Fibroblast of gingiva (primary cell): ENCODE results near the gene UBL4B.
"Not testable (repeated sequence)": the region's sequence is repeated elsewhere in the genome, so short reads cannot be mapped to it uniquely, and the experiment has no call there.

ENCODE experiments used
- DNase-seq: peaks from one replicate; pipeline ENCODE4 v3.0.0-alpha.2; 2011; ENCODE audit warnings: low read depth

Gene UBL4B, protein sequence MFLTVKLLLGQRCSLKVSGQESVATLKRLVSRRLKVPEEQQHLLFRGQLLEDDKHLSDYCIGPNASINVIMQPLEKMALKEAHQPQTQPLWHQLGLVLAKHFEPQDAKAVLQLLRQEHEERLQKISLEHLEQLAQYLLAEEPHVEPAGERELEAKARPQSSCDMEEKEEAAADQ

DNA sequence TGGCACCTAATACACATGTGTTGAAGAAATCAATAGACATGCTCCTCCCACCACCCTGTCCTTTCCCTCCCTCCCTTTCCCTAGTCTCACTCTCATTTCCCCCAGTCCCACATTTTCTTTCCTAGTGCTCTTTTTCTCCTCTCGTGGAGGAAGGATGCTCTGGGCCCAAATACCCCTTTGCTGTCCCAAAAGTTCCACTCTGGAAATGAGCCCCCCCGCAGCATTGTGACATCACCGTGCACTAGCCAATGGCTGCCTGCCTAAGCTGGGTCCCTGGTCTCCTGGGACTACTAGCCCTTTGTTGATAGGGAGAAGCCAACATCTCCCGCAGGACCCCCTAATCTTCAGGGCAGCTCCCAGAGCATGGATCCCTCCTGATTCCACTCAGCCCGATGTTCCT, at the start of gene UBL4B:
UBL4B (plus strand) TSS at position 301 of the 400 bp plus-strand sequence; CDS start at position 393, 92 bp downstream.
- no peak for DNase-seq

GRCh38 chr1:110062612-110063011, 49.6 kb upstream of the UBL4B start:
- DNase-seq, result no peak

GRCh38 chr1:110063781-110064180, 48.5 kb upstream of the UBL4B start:
- DNase-seq, result no peak

- no peak for DNase-seq
These were observed 47.5 kb upstream of the UBL4B start for GRCh38 chr1:110064576-110065337.

DNA sequence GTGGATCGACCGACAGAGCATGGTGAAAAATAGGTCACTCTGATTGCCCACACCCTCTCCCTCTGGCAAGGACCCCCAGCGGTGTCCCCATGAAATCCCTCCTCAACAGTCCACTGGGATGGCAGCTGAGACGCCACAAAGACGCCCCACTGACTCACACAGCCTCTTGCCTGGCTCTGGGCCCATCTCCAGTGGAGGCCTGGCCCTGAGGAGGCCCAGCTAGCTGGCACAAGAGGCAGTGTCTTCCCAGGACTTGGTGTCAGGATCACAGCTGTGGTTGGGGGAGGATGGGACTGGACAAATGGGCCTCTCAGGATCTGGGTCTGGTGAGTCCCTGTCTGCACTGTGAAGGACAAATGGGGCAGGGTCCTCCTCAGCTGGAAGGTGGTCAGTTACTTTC, 46.4 kb upstream of the UBL4B start:
- DNase-seq, result no peak

- DNase-seq, result no peak
These were observed 44.8 kb upstream of the UBL4B start for GRCh38 chr1:110067479-110067892.

DNA sequence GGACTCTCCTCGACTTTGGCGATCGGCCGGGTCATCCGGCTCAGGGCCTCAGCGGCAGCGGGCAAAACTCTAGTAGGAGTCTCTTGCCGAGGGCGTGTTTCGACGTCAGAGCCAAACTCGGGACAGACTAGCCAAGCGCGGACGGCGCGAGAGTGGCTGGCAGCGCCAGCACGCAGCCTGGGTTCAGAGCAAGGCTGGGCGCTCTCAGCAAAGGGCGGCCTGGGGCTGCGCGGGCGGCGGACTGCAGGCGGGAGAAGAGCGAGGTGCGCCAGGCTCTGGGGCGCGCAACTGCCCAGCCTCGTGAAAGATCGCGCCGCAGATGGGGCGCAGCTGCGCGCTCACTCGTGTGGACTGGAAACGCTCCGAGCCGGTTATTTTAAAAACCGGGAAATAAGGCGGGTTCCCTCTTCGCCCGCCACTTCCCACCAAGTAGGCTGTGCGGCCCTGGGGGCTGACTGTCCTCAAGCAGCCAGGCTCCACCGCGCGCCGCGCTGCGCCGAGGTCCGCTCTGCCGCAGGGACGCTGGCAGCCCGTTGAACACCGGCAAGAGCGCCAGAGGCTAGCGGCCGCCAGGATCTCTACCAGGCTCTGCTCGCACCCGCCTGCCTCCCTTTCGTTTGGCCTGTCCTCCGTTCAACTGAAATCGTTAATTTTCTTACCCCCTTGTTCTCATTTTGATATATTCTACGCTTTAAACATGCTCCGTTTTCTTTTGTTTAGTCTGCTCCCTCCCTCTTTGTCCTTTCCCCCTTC, 44.2 kb upstream of the UBL4B start:
- DNase-seq, result no peak

DNA sequence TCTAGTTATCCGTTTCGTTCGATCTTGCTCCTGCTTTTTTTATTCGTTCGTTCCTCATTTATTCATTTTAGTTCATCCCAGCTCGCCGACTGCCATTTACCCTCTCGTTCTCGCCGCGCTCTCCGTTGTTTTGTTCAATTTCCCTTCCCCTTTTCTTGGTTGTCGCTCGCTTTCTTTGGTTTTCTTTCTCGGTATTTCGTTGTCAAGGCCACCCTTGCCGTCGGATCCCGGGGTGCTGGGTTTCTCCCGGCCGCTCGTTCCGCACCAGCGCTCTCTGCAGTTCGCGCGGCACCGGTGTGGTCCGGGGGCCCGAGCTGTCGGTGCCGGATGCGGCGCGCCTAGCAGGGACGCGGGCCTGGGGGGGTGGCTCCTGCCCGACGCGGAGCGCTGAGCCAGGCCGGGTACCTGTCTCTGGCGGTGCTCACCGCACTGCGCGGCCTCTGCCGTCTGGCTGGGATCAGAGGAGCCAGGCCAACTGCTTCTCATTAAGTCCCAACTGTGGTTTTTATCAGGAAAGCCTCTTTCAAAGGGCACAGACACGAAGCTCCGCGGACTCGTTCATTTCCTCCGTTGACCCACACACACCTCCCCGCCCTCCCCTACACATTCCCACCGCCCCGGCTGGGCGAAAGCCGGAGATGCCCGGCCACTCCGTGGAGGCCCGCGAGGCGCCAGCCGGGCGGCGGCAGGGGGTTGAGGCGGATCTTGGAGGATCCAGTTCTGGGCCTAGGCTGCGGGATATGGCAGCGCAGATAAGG, 43.4 kb upstream of the UBL4B start:
- no peak for DNase-seq

DNA sequence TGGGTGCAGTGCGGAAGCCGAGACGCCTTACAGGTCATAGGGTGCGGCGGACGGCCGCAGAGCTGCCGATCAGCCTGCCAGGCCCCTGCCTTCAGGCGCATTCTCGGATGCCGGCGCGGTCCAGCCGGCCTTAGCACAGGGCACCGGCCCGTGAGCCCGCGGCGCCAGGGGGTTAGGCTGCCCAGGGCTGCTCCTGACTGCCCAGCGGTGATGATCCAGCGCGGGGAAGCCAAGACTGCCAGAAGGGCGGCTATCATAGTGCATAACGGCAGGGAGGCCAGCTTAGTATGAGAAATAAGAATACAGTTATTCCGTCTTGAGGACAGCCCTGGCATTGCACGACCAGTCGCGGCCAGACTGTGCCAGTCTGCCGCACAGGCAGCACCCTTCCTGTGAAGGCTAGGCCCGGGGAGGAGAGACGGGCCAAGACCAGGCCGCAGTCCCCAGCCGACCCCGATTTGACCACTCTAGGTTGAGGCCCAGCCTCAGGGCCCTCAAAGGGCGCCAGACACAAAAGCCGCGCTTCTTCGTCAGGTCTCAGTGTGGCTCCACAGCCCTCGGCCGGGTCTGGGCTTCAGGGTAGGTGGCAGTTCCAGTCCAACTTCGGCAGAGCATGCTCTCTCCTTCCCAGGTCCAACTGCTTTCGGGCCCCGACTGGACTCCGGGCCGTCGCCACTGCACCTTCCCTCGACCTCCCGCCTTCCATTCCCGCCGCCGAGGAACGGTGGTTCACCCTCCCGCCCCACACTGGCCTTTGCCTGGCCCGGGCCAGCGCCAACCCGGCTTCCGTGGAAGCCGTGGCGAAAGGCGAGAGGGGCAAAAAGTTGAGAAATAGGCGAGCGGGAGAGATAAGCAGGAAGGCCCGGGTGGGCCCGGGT, 42.6 kb upstream of the UBL4B start:
- DNase-seq, result no peak

- no peak for DNase-seq
These were observed 42.0 kb upstream of the UBL4B start for GRCh38 chr1:110070282-110070669.

DNA sequence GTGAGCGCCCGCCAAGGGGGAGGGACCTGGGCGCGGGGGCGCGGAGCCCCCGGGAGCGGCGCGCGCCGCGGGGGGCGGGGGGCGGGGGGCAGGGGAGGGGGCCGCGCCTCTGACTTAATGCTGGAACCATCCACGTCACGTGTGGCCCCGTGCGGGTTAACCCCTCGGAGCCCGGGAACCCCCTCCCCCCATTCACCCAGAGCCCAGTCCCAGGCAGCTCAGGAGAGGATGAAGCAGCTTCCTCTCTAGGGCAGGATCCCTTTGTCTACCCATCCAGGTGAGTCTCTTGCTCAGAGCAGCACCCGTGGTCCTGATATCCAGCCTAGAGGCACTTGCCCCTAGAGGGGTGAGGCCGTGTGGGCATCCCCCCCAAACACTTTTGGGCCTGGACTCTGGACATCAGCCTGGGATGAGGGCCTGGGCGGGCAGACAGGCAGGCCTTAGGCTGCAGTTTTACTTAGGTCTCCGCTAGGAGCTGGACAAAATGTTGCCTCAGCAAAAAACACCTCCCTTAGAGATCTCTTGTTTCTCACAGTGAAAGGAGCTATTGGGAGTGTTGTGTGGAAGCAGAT, 41.5 kb upstream of the UBL4B start, which contains the start of gene ALX3:
ALX3 (minus strand) TSS at position 2 of the 572 bp plus-strand sequence. CDS start 60 bp downstream, outside the sequence.
- no peak for DNase-seq

DNA sequence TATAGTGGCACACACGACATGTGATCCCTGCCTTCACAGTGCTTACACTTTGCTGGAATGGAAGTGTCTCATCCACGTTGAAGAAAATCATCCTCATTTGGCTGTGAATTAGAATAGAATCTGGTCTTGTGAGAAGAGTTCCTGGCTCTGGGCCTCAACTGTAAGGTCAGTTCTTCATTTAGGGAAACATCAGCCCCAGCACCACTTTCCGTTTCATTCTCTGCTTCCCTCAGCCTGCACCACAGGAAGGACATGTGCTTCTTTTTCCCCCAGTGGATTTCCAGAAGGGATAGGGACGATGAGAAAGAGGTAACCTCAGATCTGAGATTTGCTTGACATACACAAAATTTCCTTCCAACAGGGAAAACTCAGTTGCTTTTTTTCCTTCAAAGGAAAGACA, 38.1 kb upstream of the UBL4B start:
- DNase-seq, result no peak

DNA sequence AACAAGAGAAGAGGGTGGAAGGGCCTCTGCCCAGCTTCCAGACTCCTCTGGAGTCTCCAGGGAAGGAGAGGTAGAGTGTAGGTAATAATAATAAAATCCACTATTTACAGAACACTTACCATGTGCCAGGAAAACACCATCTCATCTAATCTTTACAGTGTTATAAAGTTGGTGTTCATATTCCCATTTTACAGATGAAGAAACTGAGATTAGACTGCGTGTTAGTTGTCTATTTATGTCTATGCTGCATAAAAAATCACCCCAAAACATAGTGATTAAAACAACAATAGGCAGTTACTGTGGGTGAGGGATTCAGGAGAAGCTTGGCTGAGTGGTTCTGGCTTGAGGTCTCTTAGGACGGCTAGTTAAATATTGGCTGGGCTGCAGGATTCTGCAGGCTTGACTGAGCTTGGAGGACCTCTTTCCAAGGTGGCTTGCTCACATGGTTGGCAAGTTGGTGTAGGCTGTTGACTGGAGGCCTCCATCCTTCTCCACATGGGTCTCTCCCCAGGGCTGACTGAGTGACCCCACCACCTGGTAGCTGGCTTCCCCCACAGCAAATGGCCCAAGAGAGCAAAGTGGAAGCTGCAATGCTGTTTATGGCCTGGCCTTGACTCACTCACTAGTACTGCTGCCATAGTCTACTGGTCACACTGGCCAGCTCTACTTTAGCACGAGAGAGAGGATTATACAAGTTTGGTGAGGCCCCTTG, 35.3 kb upstream of the UBL4B start:
- DNase-seq, result no peak

DNA sequence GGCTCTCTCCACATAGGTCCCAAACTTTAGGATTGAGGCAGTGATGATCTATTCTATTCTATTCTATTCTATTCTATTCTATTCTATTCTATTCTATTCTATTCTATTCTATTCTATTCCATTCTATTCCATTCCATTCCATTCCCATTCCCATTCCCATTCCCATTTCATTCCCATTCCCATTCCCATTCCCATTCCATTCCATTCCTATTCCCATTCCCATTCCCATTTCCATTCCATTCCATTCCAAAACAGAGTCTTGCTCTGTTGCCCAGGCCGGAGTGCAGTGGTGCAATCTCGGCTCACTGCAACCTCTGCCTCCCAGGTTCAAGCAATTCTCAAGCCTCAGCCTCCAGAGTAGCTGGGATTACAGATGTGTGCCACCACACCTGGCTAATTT, 32.2 kb upstream of the UBL4B start:
- not testable (repeated sequence) for DNase-seq

DNA sequence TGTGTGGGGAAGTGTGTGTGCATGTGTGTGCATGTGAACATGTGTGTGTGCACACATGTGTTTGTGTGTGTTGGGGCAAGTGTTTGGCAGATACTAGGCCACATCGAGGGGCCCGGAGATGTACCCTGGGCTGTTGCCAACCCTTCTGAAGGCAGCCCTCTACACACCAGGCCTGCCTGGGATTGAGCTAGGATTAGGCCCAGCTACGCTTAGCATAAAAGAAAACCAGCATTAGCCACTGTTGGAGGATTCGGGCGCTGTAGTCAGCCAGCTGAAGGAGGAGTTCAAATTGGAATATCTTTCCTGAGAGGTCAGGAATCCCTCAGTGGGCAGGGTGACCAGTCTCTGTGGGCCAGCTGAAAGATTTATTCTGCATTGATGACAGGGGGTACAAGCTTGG, 31.2 kb upstream of the UBL4B start:
- no peak for DNase-seq

DNA sequence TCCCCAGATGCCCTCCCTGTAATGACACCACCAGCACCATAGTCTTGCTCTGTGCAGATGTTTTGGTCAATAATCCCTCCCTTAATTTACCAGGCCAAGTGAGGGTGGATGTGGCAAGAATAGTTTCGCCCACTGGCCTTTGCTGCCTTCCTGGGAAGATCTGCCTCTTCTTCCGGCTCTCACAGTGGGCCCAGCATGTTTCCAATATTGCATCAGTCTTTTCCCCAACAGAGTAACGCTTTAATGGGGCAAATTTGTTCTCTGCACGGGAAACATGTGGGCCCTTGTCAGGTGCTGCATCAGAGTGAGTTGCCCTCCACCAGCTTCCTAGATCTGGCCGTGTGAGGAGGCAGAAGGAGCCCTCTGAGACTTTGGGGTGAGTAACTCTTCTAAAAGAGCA, 29.8 kb upstream of the UBL4B start:
- DNase-seq, result no peak

GRCh38 chr1:110083061-110083865, 29.0 kb upstream of the UBL4B start:
- no peak for DNase-seq

DNA sequence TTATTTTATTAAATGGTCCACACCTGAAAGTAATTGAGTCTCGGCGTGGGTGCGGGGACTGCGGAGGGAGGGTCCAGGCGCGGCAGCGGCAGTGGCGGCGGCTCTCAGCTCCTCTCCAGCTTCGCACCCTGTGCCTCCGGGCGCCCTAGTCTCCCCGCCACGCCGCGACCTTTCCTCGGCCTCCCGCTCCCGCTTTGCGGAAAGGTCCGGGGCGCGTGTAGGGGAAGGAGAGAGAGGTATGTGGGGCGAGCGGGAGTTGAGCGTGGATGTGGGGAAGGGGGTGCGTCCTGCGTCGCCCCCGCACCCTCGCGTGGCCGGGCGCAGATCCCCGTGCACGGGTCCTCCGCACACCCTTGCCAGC, 28.4 kb upstream of the UBL4B start:
- DNase-seq, result no peak
